SK-N-SH (cell line): ENCODE data around the gene CNTNAP2.

Experiments
- CTCF ChIP-seq: fragments of 200-600 bp; sonication (generic); IDR thresholded peaks from 2 replicates; pipeline ENCODE4 v1.6.1; 2017; ENCODE audit warnings: antibody characterized with exemption, mild to moderate bottlenecking, moderate library complexity
- EZH2phosphoT487 ChIP-seq: fragments of 200-600 bp; sonication (generic); IDR thresholded peaks from 2 replicates; pipeline ENCODE4 v1.6.1; 2017; ENCODE audit warnings: low read depth, mixed run types, mild to moderate bottlenecking, antibody characterized with exemption, moderate library complexity, borderline replicate concordance
- GABPA ChIP-seq: IDR thresholded peaks from 2 replicates; pipeline ENCODE4 v1.4.0; 2012; ENCODE audit warnings: low read depth, mild to moderate bottlenecking
- MAX ChIP-seq: IDR thresholded peaks from 2 replicates; pipeline ENCODE4 v1.4.0; 2012; ENCODE audit warnings: low read depth
- MXI1 ChIP-seq: IDR thresholded peaks from 2 replicates; pipeline ENCODE4 v1.6.1; 2012; ENCODE audit warnings: mild to moderate bottlenecking, low read depth, low read length, improper control_type of control experiment
- RAD21 ChIP-seq: IDR thresholded peaks from 2 replicates; pipeline ENCODE4 v1.6.1; 2012; ENCODE audit warnings: mild to moderate bottlenecking, low read length
- RCOR1 ChIP-seq: fragments of 150-350 bp; IDR thresholded peaks from 2 replicates; pipeline ENCODE4 v1.6.1; 2017; ENCODE audit warnings: antibody characterized with exemption, low read length
- REST ChIP-seq: IDR thresholded peaks from 2 replicates; pipeline ENCODE4 v1.6.1; 2012; ENCODE audit warnings: mild to moderate bottlenecking, low read depth, low read length, moderate library complexity
- SMC3 ChIP-seq: IDR thresholded peaks from 2 replicates; pipeline ENCODE4 v1.6.1; 2012; ENCODE audit warnings: low read depth, low read length, improper control_type of control experiment
- TEAD4 ChIP-seq: IDR thresholded peaks from 2 replicates; pipeline ENCODE4 v1.4.0; 2012; ENCODE audit warnings: mild to moderate bottlenecking, borderline replicate concordance; ENCODE audit not compliant: insufficient read depth

- TF ChIP-seq RCOR1, result no peak
- no peak for TF ChIP-seq REST
- no peak for TF ChIP-seq CTCF
- no peak for TF ChIP-seq RAD21
- TF ChIP-seq MAX, result no peak
- TF ChIP-seq EZH2phosphoT487, result no peak
- TF ChIP-seq TEAD4, result no peak
- no peak for TF ChIP-seq SMC3
- no peak for TF ChIP-seq GABPA
- no peak for TF ChIP-seq MXI1
Observed at GRCh38 chr7:148173369-148173768, 2056.8 kb downstream of the CNTNAP2 start.
